ENCODE data around the gene GGTLC3.
"Not testable (repeated sequence)": the region's sequence is repeated elsewhere in the genome, so short reads cannot be mapped to it uniquely, and the experiment has no call there.

Gene GGTLC3

GRCh38 chr22:18513454-18513853 is 4.5 kb downstream of the GGTLC3 start:
- not testable (repeated sequence) for DNase-seq (ENCODE audit: low read depth)

- not testable (repeated sequence) for DNase-seq (ENCODE audit: low read depth)
Observed at GRCh38 chr22:18512378-18512777, 5.6 kb downstream of the GGTLC3 start.

- DNase-seq (ENCODE audit: low read depth), result not testable (repeated sequence)
Observed at GRCh38 chr22:18511327-18511726, 6.6 kb downstream of the GGTLC3 start.

GRCh38 chr22:18496227-18496626 is 21.7 kb downstream of the GGTLC3 start:
- DNase-seq (ENCODE audit: low read depth), result not testable (repeated sequence)

Measured in EH (cell line).